ENCODE data around the gene PAF1. TPM values are rescaled to one million over a fixed set of nuclear protein-coding genes. Genes with fewer than 3 reads are reported as not detected.

Gene PAF1
- total and polyA plus RNA-seq, 2 donors (not counting 1 experiment from before 2014, with no cell fraction given): 46.4 to 65.5 TPM

DNA sequence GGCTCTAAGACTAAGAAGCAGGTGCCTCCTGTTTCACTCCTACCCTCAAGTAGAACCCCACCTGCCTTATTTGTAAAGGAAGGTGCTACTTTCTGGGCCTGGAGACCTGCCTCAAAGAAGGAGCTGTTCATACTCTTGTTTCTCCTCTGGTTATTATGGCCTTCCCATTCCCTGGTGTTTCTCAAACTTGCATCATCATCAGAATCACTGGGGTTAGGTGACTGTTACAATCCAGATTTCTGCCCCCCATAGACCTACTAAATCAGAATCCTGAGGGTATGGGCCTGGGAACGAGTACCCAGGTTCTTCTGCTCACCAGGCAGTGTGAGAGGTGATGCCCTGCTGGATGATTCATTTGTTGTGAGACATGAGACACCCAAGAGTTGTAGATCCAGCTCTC lies 30.3 kb downstream of the PAF1 start:
- H2AFZ ChIP-seq (ENCODE audit: low read length): no peak overlapping the region
- no peak overlapping the region for H3K27ac ChIP-seq (ENCODE audit: insufficient read depth, low read length)
- H3K4me1 ChIP-seq (ENCODE audit: control insufficient read depth, extremely low read depth, insufficient read depth, low read length): peaks cover 28% of the 10 kb centered on the region
- H3K4me3 ChIP-seq (replicated peaks in 1 of 4; ENCODE audit: control extremely low read depth in 1 of 4, insufficient read depth in 1 of 4, low read depth in 3 of 4, low read length in 4 of 4): no peak overlapping the region
- no peaks in the 10 kb centered on the region for H4K20me1 ChIP-seq (ENCODE audit: control insufficient read depth, extremely low read depth, insufficient read depth, low read length)
- no peaks in the 10 kb centered on the region for H3K9me3 ChIP-seq (ENCODE audit: control insufficient read depth, insufficient read depth, low read depth, low read length)
- DNase-seq (ENCODE audit: low read depth in 2 of 2): peak in 1 of 2 donors; percentile 31
- no peaks in the 10 kb centered on the region for H3K79me2 ChIP-seq (ENCODE audit: control insufficient read depth, insufficient read depth, low read length)
- H3K36me3 ChIP-seq (ENCODE audit: control insufficient read depth, insufficient read depth, low read length): peaks cover 29% of the 10 kb centered on the region
- H3K9ac ChIP-seq (ENCODE audit: insufficient read depth, low read length): no peak overlapping the region
- no peaks in the 10 kb centered on the region for H3K27me3 ChIP-seq (ENCODE audit: control insufficient read depth, insufficient read depth, low read length)
- no peak overlapping the region for H3K4me2 ChIP-seq (ENCODE audit: extremely low read depth, insufficient read depth, low read length)
- no peak for TF ChIP-seq EZH2 (IDR thresholded peaks at IDR 0.05; ENCODE audit: low read length, missing control alignments)
- TF ChIP-seq, protein P1, sequence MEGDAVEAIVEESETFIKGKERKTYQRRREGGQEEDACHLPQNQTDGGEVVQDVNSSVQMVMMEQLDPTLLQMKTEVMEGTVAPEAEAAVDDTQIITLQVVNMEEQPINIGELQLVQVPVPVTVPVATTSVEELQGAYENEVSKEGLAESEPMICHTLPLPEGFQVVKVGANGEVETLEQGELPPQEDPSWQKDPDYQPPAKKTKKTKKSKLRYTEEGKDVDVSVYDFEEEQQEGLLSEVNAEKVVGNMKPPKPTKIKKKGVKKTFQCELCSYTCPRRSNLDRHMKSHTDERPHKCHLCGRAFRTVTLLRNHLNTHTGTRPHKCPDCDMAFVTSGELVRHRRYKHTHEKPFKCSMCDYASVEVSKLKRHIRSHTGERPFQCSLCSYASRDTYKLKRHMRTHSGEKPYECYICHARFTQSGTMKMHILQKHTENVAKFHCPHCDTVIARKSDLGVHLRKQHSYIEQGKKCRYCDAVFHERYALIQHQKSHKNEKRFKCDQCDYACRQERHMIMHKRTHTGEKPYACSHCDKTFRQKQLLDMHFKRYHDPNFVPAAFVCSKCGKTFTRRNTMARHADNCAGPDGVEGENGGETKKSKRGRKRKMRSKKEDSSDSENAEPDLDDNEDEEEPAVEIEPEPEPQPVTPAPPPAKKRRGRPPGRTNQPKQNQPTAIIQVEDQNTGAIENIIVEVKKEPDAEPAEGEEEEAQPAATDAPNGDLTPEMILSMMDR (conservative IDR thresholded peaks at IDR 0.05 in 1 of 2, IDR thresholded peaks at IDR 0.05 in 1 of 2; ENCODE audit: low read depth in 1 of 2, low read length in 2 of 2): no peak

DNA sequence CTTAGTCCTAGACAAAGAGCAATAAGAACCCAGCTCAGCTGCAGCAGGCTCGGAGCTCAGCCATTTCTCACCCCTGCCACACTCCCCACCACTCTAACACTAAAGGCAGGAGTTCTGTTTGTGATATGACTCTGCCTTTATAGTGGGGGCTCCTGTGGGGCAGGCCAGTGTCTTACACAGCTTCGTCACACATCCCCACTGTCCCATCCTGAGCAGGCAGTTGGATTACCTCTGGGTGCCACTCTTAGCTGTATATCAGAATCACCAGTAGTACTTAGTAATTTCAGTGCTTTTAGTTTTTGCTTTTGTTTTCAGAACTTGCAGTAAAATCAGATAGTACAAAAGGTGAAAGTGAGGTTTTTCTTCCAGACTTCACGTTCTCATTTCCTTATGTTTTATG lies 31.9 kb downstream of the PAF1 start:
- Histone ChIP-seq H3K4me1 (ENCODE audit: control insufficient read depth, extremely low read depth, insufficient read depth, low read length) (peaks cover 19% of the 10 kb centered on the region), H3K79me2 (ENCODE audit: control insufficient read depth, insufficient read depth, low read length) (no peaks in the 10 kb centered on the region), H4K20me1 (ENCODE audit: control insufficient read depth, extremely low read depth, insufficient read depth, low read length) (no peaks in the 10 kb centered on the region), H3K27ac (ENCODE audit: insufficient read depth, low read length) (no peak overlapping the region), H3K36me3 (ENCODE audit: control insufficient read depth, insufficient read depth, low read length) (peaks cover 31% of the 10 kb centered on the region), H3K9ac (ENCODE audit: insufficient read depth, low read length) (no peak overlapping the region), H3K9me3 (ENCODE audit: control insufficient read depth, insufficient read depth, low read depth, low read length) (no peaks in the 10 kb centered on the region), H2AFZ (ENCODE audit: low read length) (no peak overlapping the region), H3K27me3 (ENCODE audit: control insufficient read depth, insufficient read depth, low read length) (no peaks in the 10 kb centered on the region), H3K4me2 (ENCODE audit: extremely low read depth, insufficient read depth, low read length) (no peak overlapping the region), H3K4me3 (replicated peaks in 1 of 4; ENCODE audit: control extremely low read depth in 1 of 4, insufficient read depth in 1 of 4, low read depth in 3 of 4, low read length in 4 of 4) (no peak overlapping the region)
- no peak for DNase-seq (ENCODE audit: low read depth in 2 of 2)
- TF ChIP-seq, protein P1 (conservative IDR thresholded peaks at IDR 0.05 in 1 of 2, IDR thresholded peaks at IDR 0.05 in 1 of 2; ENCODE audit: low read depth in 1 of 2, low read length in 2 of 2): no peak
- no peak for TF ChIP-seq EZH2 (IDR thresholded peaks at IDR 0.05; ENCODE audit: low read length, missing control alignments)

DNA sequence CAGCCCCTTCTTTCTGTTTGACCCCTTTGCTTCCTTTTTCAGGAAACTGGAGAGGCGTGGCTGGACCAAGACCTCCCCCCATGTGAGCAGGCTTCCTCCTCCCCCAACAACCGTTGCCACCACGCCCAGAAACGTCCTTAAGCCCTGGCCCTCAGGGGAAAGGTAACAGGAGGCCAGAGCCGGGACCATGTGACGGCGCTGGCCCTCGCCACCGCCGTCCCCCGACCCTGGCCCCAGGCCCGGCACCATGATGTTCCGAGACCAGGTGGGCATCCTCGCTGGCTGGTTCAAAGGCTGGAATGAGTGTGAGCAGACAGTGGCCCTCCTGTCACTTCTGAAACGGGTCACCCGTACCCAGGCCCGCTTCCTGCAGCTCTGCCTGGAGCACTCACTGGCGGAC lies 34.3 kb downstream of the PAF1 start:
- no peak for TF ChIP-seq EZH2 (IDR thresholded peaks at IDR 0.05; ENCODE audit: low read length, missing control alignments)
- TF ChIP-seq, protein P1 (conservative IDR thresholded peaks at IDR 0.05 in 1 of 2, IDR thresholded peaks at IDR 0.05 in 1 of 2; ENCODE audit: low read depth in 1 of 2, low read length in 2 of 2): no peak
- Histone ChIP-seq H3K36me3 (ENCODE audit: control insufficient read depth, insufficient read depth, low read length) (peaks cover 34% of the 10 kb centered on the region), H3K27me3 (ENCODE audit: control insufficient read depth, insufficient read depth, low read length) (no peaks in the 10 kb centered on the region), H3K4me1 (ENCODE audit: control insufficient read depth, extremely low read depth, insufficient read depth, low read length) (peaks cover 2% of the 10 kb centered on the region), H3K9me3 (ENCODE audit: control insufficient read depth, insufficient read depth, low read depth, low read length) (no peaks in the 10 kb centered on the region), H3K4me2 (ENCODE audit: extremely low read depth, insufficient read depth, low read length) (no peak overlapping the region), H2AFZ (ENCODE audit: low read length) (no peak overlapping the region), H4K20me1 (ENCODE audit: control insufficient read depth, extremely low read depth, insufficient read depth, low read length) (no peaks in the 10 kb centered on the region), H3K27ac (ENCODE audit: insufficient read depth, low read length) (no peak overlapping the region), H3K79me2 (ENCODE audit: control insufficient read depth, insufficient read depth, low read length) (peaks cover 4% of the 10 kb centered on the region), H3K4me3 (replicated peaks in 1 of 4; ENCODE audit: control extremely low read depth in 1 of 4, insufficient read depth in 1 of 4, low read depth in 3 of 4, low read length in 4 of 4) (no peak overlapping the region), H3K9ac (ENCODE audit: insufficient read depth, low read length) (no peak overlapping the region)
- DNase-seq (ENCODE audit: low read depth in 2 of 2): no peak
